Astrocyte (in vitro differentiated cells and primary cell): Measurements from ENCODE around the gene ATXN7L1.

ENCODE experiments used
- CTCF ChIP-seq: IDR thresholded peaks from 2 replicates; pipeline ENCODE4 v1.5.1; 2011; ENCODE audit warnings: low read depth, mild to moderate bottlenecking, inconsistent platforms, low read length, moderate library complexity; ENCODE audit not compliant: insufficient read depth
- EZH2 ChIP-seq: IDR thresholded peaks from 2 replicates; pipeline ENCODE4 v1.6.1; 2012; ENCODE audit warnings: mild to moderate bottlenecking, low read length, inconsistent platforms; ENCODE audit not compliant: insufficient read depth

- TF ChIP-seq CTCF: no peak
- no peak for TF ChIP-seq EZH2
These were observed 17.7 kb upstream of the ATXN7L1 start for GRCh38 chr7:105894131-105894530.
